Ascending aorta (tissue), 2 donors: ENCODE results near the gene SGPL1. TPM values are rescaled to one million over a fixed set of nuclear protein-coding genes. Genes with fewer than 3 reads are reported as not detected.

ENCODE experiments used
- DNase-seq, 2 donors: peaks; one replicate each; pipeline ENCODE4 v3.0.0-alpha.2; 2019; ENCODE audit warnings: low spot score in 2 of 2
- H3K27ac ChIP-seq, 2 donors: fragments of 200-600 bp; sonication (generic); one replicate each; pipeline ENCODE4 v1.5.1; 2016 to 2017; ENCODE audit warnings: mild to moderate bottlenecking in 1 of 2
- H3K27me3 ChIP-seq: fragments of 200-600 bp; sonication (generic); one replicate; pipeline ENCODE4 v1.5.1; 2017
- H3K36me3 ChIP-seq, 2 donors: fragments of 200-600 bp; sonication (generic); one replicate each; pipeline ENCODE4 v1.5.1; 2016
- H3K4me1 ChIP-seq, 2 donors: fragments of 200-600 bp; sonication (generic); one replicate each; pipeline ENCODE4 v1.5.1; 2016 to 2017; ENCODE audit warnings: mild to moderate bottlenecking in 1 of 2
- H3K4me3 ChIP-seq, 2 donors: fragments of 200-600 bp; sonication (generic); one replicate each; pipeline ENCODE4 v1.5.1; 2016 to 2017; ENCODE audit warnings: mild to moderate bottlenecking in 1 of 2
- H3K9me3 ChIP-seq, 2 donors: fragments of 200-600 bp; sonication (generic); one replicate each; pipeline ENCODE4 v1.5.1; 2016
- CTCF ChIP-seq, 3 experiments: fragments of 200-600 bp in 2 of 3; fragments of 450-650 bp in 1 of 3; sonication (generic) in 2 of 3; IDR thresholded peaks; one replicate each; pipeline ENCODE4 v1.5.1; 2016 to 2019; ENCODE audit warnings: antibody characterized with exemption in 3 of 3, mild to moderate bottlenecking in 1 of 3, moderate library complexity in 1 of 3
- intact Hi-C: fragments of 100-400 bp; cut with DNase I; formaldehyde crosslinking; loops from one replicate; pipeline ENCODE4 v1.15.1; 2023
- total RNA-seq: library from RNA; depleted of rRNA; stranded (reverse); fragments of >200 nt; gene quantifications from one replicate; pipeline ENCODE4 v1.1.0, GENCODE V29; 2016

The SGPL1 gene
- total RNA-seq, 1 donor from 2014 or later: 6.2 TPM

DNA sequence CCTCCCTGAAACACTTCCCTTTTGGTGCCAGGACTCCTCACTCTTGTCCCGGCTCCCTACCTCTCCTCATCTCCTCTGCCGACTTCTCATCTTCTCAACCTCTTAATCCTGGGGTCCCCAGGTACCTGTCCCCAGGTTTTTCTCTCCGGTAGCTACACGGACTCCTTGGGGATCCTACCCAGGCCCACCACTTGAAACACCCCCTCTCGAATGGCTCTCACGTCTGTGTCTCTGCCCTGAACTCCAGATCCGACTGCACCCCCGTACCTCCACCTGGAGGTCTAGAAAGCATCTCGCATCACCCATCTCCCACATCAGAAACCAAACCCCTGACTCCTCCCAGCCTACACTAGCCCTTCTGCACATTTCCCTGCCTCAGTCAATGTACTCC, 35.4 kb upstream of the SGPL1 start:
- H3K4me1 ChIP-seq: no peaks in the 10 kb centered on the region
- TF ChIP-seq CTCF (IDR thresholded peaks at IDR 0.05): no peak
- intact Hi-C loops: no loop called here
- H3K27me3 ChIP-seq: no peaks in the 10 kb centered on the region
- no peaks in the 10 kb centered on the region for H3K36me3 ChIP-seq
- no peak overlapping the region for H3K27ac ChIP-seq
- DNase-seq: peak in 1 of 2 donors; percentile 31
- no peaks in the 10 kb centered on the region for H3K9me3 ChIP-seq
- no peak overlapping the region for H3K4me3 ChIP-seq

DNA sequence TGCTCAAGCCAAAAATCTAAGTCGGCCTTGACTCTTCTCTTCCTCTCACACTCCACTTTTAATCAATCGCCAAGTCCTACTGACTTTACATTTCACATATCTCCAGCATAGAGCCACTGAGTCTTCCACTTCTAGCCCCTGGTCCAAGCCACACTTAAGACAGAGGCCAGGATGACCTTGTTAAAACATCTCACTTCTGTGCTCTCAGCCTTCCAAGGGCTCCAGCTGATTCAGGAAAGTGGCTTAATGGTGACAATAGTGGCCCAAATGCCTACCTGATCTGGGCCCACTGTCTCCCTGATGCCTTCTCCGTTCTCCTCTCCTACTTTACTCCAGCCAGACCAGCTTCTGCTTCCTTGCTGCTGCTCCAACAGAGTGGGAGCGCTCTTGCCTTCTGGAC, 35.0 kb upstream of the SGPL1 start:
- no peak for TF ChIP-seq CTCF (IDR thresholded peaks at IDR 0.05)
- Histone ChIP-seq H3K27ac (no peak overlapping the region), H3K9me3 (no peaks in the 10 kb centered on the region), H3K27me3 (no peaks in the 10 kb centered on the region), H3K4me3 (no peak overlapping the region), H3K4me1 (no peaks in the 10 kb centered on the region), H3K36me3 (no peaks in the 10 kb centered on the region)
- intact Hi-C loops: no loop called here
- DNase-seq: peak in 1 of 2 donors; percentile 13

DNA sequence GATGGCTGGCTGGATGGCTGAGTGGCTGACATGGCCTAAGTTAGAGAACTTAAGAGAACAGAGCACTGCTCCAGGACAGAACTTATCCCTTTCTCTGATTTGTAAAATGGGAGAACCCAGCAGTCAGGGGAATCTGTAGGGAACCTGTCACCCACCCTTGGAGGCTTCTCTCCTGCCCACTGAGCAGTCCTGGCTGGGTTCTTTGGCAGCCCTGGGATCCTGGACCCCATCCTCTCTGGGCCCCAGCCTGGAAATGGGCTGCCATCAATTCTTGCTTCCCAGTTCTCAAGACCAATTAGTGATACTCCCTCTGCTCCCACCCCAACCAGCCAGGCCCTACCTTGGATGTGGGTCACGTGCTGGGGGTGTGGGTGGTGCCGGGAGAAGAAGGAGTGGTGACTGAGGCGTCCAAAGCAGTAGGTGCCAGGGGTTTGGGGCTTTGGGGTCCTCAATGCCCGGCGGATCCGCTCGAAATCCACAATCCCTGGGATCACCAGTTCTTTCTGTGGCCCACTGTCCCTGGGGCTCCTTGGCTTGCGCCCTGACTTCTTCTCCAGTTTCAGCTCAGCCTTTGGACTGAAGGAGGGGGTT, 34.2 kb upstream of the SGPL1 start:
- no peak for TF ChIP-seq CTCF (IDR thresholded peaks at IDR 0.05)
- Histone ChIP-seq H3K9me3 (no peaks in the 10 kb centered on the region), H3K36me3 (no peaks in the 10 kb centered on the region), H3K27ac (no peak overlapping the region), H3K4me1 (no peaks in the 10 kb centered on the region), H3K27me3 (no peaks in the 10 kb centered on the region), H3K4me3 (no peak overlapping the region)
- intact Hi-C loops: no loop called here
- peak in 1 of 2 donors; percentile 39 for DNase-seq

DNA sequence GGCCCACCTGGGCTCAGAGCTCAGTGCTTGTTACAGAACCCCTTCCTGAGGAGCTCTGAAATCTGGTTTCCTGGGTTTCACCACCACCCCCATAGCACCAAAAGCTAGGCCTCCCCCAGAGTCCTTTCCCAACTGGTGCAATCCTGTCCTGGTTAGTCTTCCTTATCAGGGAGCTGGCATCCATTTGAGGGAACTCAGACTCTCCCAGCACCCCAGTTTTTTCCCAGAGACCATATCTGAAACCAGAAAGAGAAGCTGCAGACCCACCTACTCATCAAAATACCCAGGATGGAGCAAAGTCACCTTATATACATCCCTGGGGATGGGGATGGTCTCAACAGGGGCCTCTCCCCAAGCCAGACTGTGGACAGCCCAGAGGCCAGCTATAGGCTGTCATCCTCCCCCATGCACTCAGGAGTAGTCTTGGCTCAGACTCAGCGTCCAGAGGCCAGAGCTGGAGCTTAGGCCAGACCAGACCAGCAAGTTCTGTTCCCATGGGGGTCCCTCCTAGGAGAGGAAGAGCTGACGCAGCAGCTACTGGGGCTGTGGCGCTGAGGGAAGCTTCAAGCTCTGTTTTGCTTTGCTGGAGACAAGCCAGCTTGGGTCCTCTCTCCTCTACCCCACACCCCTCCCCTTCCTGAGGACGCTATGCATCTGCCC, 33.5 kb upstream of the SGPL1 start:
- no peak overlapping the region for H3K4me3 ChIP-seq
- no peak overlapping the region for H3K27ac ChIP-seq
- peak in 1 of 2 donors; percentile 5 for DNase-seq
- H3K36me3 ChIP-seq: no peaks in the 10 kb centered on the region
- H3K9me3 ChIP-seq: no peaks in the 10 kb centered on the region
- intact Hi-C loops: no loop called here
- no peaks in the 10 kb centered on the region for H3K27me3 ChIP-seq
- no peaks in the 10 kb centered on the region for H3K4me1 ChIP-seq
- TF ChIP-seq CTCF (IDR thresholded peaks at IDR 0.05): no peak

GRCh38 chr10:70782746-70783680, 32.7 kb upstream of the SGPL1 start:
- Histone ChIP-seq H3K27ac (no peak overlapping the region), H3K4me1 (no peaks in the 10 kb centered on the region), H3K4me3 (no peak overlapping the region), H3K27me3 (no peaks in the 10 kb centered on the region), H3K9me3 (no peaks in the 10 kb centered on the region), H3K36me3 (no peaks in the 10 kb centered on the region)
- DNase-seq: peak in 1 of 2 donors; percentile 28
- no peak for TF ChIP-seq CTCF (IDR thresholded peaks at IDR 0.05)
- intact Hi-C loops: no loop called here
